HG03520 (cell line): Measurements from ENCODE around the gene CFDP1.

Experiments used
- ATAC-seq: cut with Tn5 transposase; IDR thresholded peaks from one replicate; pipeline ENCODE4 v1.9.1; 2021; ENCODE audit warnings: mild to moderate bottlenecking, moderate library complexity; ENCODE audit not compliant: unreplicated experiment

CFDP1 gene

GRCh38 chr16:75323933-75324332 lies 109.4 kb downstream of the CFDP1 start:
- ATAC-seq, result no peak

DNA sequence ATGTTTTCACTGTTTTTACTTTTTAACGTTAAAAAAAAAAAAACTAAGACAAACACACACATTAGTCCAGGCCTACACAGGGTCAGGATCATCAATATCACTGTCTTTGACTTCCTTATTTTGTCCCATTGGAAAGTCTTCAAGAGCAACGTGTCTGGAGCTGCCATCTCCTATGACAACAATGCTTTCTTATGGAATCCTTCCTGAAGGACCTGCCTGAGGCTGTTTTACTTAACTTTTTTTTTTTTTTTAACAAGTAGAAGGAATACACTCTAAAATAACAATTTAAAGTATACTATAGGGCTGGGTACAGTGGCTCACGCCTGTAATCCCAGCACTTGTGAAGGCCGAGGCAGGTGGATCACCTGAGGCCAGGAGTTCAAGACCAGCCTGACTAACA lies 110.1 kb downstream of the CFDP1 start:
- ATAC-seq, result no peak

DNA sequence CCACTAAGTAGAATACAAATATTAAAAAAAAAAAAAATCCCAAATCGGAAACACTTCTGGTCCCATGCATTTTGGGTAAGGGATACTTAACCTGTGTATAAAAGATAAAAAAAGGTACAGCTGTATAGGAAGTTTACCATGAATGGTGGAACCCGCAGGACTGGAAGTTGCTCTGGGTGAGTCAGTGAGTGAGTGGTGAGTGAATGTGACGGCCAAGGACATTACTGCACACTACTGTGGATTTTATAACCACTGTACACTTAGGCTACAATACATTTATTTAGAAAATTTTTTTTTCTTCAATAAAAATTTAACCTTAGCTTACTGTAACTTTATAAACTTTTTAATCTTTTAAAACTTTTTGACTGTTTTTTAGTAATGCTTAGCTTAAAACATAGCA lies 110.6 kb downstream of the CFDP1 start:
- no peak for ATAC-seq

DNA sequence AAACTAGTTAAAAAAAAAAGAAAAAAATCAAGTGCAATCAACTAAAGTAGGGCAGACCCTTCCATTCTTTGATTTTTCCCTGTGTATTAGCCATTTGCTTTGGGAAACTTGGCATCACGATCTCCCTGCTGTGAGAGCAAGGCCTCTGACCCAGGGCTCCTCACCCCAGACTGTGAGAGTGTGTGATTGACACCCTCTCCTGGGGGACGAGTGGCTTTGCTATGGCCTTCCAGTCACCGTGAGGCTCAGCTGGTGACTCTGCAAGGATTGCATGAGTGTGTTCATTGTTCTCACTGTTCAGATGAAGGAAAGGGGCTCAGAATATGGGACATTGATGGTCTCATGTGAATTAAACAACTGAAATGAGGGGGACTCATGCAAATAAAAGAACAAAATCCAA lies 112.9 kb downstream of the CFDP1 start:
- no peak for ATAC-seq

DNA sequence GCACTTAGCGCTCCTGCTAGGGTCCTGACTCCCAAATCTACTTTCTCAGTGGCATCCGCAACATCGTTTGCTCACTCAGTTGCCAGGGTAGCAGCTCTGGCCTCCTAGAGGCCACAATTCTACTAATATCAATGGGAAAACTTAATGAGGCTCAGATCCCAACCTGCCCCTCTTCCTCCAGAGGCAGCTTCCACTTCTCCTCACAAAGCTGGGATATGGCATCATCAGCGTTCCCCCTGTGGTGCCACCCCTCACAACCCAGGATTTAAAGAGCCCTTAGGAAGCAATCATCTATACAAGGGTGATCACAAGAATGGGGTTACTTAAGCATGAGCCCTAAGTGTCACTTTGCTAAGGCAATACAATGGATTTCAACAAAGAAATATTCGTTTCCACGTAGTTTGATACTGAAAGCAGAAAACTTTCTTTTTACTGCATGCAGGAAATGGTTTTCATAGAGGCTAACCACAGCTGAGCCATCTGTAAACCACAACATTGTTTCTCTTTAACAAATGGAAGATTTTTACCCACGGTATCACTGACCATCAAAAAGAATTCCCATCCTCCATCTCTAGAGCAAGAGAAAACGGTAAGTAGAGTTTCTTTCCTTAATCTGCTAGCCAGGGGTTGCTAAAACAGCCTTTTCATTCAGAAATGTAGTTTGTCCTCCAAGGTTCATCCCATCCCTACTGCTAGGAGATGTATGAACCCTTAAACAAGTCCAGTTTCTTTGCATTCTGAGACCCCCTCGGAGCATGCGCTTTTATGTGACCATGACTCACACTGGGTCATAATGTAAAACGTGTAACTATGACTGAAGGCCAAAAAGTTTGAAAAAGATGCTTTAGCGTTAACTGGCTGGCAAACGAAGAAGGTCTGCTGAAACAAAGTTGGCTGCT lies 113.5 kb downstream of the CFDP1 start:
- peak; percentile 67 for ATAC-seq

DNA sequence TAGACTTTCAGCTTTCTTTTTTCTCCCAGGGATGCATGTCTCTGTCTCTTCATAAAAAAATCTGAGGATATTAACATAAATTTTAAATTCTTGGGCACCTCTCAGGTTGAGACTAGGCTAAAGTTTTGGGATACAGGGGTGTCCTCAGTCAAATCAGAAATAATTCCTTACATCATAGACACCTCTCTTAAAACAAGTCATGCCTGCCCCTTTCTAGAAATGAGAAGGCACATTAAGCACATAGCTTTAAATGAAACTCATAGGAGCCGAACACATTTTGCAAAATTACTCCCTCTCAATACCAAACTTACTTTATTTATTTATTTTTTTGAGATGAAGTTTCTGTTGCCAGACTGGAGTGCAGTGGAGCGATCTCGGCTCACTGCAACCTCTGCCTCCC lies 114.6 kb downstream of the CFDP1 start:
- no peak for ATAC-seq

DNA sequence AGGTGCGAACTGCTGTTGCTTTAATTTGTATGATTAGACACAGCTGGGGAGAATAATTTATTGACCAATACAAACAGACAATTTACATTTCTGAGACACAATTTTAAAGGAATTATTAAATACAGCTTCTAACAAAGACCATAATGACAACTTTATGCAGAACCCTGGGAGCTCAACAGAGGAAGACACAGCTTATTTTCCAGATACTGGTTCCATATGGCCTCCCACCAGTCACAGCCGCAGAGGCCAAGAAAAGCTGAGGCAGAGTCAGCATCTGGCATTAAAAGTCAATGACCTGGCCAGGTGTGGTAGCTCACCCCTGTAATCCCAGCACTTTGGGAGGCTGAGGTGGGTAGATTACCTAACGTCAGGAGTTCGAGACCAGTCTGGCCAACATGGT lies 115.8 kb downstream of the CFDP1 start:
- no peak for ATAC-seq

GRCh38 chr16:75317101-75317522 lies 116.2 kb downstream of the CFDP1 start:
- no peak for ATAC-seq

DNA sequence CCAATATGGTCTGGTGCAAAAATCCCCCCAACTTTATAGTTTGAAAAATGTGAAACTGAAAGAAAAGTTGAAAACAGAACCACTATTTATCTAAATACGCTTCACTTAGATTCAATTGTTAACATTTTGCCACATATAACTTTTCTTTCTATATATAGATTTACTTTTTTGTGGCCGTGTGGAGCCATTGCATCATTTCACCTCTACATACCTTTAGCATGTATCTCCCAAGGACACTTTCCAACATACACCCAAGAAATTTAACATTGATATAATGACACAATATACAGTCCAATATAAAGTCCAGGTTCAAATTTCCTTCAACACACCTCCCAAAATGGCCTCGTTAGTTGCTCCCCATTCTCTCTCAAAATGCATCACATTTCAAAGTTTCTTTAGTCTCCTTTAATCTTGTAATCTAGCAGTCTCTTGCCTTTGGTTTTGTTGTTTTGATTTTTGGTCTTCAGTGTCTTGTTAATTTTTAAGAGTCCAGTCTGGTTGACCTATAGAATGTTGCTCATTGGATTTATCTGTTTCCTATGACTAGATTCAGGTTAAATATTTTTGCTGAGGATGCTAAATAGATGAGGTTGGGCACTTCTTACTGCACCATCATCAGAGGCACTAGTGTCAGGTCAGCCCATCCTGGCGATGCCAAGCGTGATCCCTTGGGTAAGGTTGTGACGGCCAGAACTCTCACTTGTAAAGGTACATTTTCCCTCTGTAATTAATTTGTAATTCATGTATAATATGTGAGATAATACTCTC lies 117.6 kb downstream of the CFDP1 start:
- ATAC-seq, result no peak

GRCh38 chr16:75312875-75313274 lies 120.4 kb downstream of the CFDP1 start:
- no peak for ATAC-seq

GRCh38 chr16:75311383-75311938 lies 121.8 kb downstream of the CFDP1 start:
- ATAC-seq, result no peak

DNA sequence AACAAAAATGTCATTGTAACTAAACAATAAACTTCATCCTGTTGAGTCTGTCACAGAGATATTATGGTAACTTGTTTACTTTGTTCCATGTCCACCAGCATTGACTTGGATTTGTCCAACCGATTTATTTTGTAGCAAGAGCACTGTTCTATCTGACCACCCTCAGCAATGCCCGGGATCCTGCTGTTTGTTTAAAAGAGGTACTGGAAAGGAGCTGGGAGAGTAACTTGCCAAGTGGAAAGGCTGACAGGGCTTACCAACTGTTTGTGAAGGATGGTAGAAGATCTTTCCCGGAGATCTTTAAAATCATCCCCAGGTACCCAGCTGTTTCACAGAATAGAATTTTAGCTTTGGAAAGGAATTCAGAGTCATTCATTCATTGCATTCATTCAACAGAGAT lies 122.8 kb downstream of the CFDP1 start:
- ATAC-seq, result no peak

GRCh38 chr16:75309899-75310430 lies 123.3 kb downstream of the CFDP1 start:
- no peak for ATAC-seq

- ATAC-seq, result no peak
Measured at GRCh38 chr16:75309156-75309555, 124.1 kb downstream of the CFDP1 start.

DNA sequence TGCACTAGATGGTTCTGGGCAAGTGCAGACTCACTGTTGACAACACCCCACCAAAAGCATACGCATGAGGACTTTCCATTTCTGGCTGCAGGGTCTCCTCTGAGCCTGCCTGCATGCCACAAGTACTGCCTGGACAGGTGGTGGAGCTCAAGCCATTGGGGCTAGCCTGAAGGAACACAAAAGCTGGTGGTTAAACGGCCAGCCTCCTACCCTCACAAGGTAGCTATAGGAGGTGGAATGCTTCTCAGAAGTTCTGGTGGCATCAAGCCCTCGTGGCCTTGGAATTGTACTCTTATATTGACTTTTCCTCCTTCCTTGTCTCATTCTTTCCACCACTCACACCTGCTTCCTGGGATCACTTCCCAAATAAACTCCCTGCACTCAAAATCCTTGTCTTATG lies 125.3 kb downstream of the CFDP1 start:
- no peak for ATAC-seq

- ATAC-seq, result no peak
Measured at GRCh38 chr16:75307506-75307905, 125.8 kb downstream of the CFDP1 start.

DNA sequence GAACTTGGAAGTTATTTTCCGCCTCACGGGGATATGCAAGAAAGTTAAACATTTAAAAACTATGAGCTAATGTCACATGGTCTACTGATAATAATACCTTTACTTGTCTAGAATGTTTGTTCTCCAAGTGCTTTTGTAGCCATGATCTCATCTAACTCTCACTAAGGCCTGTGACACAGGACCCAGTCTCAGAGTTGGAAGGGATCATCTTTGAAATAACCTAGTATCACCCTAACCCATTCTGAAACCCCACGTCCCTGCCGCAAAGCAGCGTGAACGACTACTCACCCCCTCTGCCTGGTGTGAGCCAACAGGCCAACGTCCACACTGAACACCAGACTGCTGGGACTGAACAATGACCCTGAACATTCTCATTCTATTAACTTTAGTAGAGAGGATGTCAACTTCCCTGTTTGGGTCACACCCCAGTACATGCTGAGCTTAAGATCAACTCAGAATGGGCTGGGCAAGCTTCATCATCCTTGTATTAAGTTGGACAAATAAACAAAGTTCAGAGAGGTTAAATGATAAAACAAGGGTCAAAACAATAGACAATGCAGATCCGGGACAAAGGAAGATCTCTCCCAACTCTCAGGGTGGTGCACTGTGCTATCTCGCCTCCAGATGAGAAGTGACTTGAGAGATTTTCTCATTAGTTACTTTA lies 127.1 kb downstream of the CFDP1 start:
- no peak for ATAC-seq

DNA sequence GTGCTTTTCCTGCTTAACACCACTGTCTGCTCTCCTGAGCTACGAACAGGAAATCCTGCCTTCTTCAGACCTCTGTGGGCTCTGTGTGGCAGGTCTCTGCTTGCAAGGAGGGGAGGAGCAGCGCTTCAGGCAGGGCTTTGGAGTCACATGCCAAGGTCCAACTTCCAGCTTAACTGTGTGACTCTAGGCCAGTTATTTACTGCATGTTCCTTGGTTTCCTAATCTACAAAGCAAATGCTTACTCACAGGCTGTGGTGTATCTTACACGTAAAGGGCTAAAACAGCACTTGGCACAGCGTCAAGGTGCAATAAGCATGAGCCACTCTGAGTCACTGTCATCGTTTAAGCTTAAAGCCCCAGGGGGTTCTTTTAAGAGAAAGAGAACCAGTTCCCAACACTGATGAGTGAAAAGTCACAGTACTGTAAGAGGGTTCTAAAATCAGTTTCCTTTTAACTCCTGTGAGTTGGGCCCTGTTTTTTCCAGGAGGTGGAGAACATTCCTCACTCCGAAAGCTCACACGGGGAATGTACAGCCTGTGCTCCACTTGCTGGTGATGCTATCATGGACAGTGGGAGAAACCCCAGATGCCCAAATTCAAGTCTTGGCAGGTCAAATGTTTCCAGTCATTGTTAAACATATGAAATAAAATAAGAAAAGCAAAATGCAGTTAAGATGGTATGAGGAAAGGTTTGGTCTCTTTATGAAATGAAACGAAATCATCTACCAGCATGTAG lies 127.8 kb downstream of the CFDP1 start:
- ATAC-seq, result peak; percentile 55

DNA sequence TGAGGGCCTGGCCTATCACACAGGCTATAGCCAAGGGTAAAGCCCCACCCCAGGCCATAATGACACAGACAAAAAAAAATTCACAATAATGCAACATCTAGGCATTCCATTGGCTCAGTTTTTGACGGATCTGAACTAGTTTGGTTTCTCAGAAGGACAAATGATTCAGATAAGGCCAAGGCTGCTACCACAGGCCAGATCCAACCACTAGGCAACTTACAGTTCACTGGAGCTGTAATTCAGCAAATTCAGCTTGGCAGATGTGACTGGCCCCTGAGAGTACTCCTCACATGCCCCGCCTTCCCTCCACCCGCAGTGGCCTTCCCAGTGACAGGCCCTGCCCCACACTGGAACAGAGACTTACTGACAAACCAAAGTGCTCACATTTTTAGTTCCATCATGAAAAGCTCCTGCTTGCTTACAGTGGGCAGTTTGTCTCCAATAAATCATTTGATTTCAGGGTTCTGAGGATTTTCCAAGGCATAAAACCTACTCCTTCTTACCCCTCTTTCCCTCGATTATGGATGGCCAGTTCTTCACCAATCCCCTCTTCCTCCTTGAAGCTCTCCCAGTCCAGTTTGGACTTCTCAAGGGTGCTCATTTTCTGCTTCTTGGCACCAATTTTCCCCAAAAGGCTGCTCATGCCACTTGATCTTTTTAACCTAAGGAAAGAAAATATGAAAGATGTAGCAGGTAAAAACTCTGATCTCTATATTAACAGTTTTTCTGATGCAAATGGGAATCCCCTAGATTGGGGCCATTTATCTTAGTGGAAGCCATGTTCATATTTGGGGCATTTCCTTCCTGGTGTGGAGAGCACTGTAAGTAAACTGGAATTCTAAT lies 128.6 kb downstream of the CFDP1 start:
- ATAC-seq, result no peak
